ENCODE results near the gene TM4SF5.

Gene TM4SF5

GRCh38 chr17:4734857-4735475 lies 36.7 kb upstream of the TM4SF5 start:
- H3K4me3 ChIP-seq (ENCODE audit: low read depth, low read length) = no peak overlapping the region
- TF ChIP-seq CTCF (conservative IDR thresholded peaks at IDR 0.05; ENCODE audit: low read depth, low read length) = no peak
- no peak for DNase-seq (ENCODE audit: low read depth)

GRCh38 chr17:4735876-4736651 lies 35.6 kb upstream of the TM4SF5 start:
- peak; percentile 25 for DNase-seq (ENCODE audit: low read depth)
- H3K4me3 ChIP-seq (ENCODE audit: low read depth, low read length) = no peak overlapping the region
- no peak for TF ChIP-seq CTCF (conservative IDR thresholded peaks at IDR 0.05; ENCODE audit: low read depth, low read length)

- TF ChIP-seq CTCF (conservative IDR thresholded peaks at IDR 0.05; ENCODE audit: low read depth, low read length) = no peak
- no peak for DNase-seq (ENCODE audit: low read depth)
- H3K4me3 ChIP-seq (ENCODE audit: low read depth, low read length) = peak overlapping the region; percentile 72
These were observed 33.3 kb upstream of the TM4SF5 start for GRCh38 chr17:4738136-4739121.

GRCh38 chr17:4739122-4740024 lies 32.3 kb upstream of the TM4SF5 start, which contains the start of the genes CXCL16 and ZMYND15:
TSS of gene CXCL16 (minus strand) at chr17:4739928. CDS start at chr17:4739339, 589 bp downstream.
TSS of gene ZMYND15 (plus strand) at chr17:4739833. CDS start at chr17:4740549, 716 bp downstream.
- peak within 1 kb of the TSS; percentile 72 for H3K4me3 ChIP-seq (ENCODE audit: low read depth, low read length)
- TF ChIP-seq CTCF (conservative IDR thresholded peaks at IDR 0.05; ENCODE audit: low read depth, low read length) = no peak
- peak; percentile 37 for DNase-seq (ENCODE audit: low read depth)

GRCh38 chr17:4740025-4740351 lies 31.7 kb upstream of the TM4SF5 start:
- no peak for DNase-seq (ENCODE audit: low read depth)
- TF ChIP-seq CTCF (conservative IDR thresholded peaks at IDR 0.05; ENCODE audit: low read depth, low read length) = no peak
- peak overlapping the region; percentile 72 for H3K4me3 ChIP-seq (ENCODE audit: low read depth, low read length)

GRCh38 chr17:4740584-4740983 lies 31.1 kb upstream of the TM4SF5 start:
- DNase-seq (ENCODE audit: low read depth) = no peak
- no peak overlapping the region for H3K4me3 ChIP-seq (ENCODE audit: low read depth, low read length)
- no peak for TF ChIP-seq CTCF (conservative IDR thresholded peaks at IDR 0.05; ENCODE audit: low read depth, low read length)
